Measurements from ENCODE around the gene CC2D2B.
"Not testable (repeated sequence)": the region's sequence is repeated elsewhere in the genome, so short reads cannot be mapped to it uniquely, and the experiment has no call there.

CC2D2B gene, protein sequence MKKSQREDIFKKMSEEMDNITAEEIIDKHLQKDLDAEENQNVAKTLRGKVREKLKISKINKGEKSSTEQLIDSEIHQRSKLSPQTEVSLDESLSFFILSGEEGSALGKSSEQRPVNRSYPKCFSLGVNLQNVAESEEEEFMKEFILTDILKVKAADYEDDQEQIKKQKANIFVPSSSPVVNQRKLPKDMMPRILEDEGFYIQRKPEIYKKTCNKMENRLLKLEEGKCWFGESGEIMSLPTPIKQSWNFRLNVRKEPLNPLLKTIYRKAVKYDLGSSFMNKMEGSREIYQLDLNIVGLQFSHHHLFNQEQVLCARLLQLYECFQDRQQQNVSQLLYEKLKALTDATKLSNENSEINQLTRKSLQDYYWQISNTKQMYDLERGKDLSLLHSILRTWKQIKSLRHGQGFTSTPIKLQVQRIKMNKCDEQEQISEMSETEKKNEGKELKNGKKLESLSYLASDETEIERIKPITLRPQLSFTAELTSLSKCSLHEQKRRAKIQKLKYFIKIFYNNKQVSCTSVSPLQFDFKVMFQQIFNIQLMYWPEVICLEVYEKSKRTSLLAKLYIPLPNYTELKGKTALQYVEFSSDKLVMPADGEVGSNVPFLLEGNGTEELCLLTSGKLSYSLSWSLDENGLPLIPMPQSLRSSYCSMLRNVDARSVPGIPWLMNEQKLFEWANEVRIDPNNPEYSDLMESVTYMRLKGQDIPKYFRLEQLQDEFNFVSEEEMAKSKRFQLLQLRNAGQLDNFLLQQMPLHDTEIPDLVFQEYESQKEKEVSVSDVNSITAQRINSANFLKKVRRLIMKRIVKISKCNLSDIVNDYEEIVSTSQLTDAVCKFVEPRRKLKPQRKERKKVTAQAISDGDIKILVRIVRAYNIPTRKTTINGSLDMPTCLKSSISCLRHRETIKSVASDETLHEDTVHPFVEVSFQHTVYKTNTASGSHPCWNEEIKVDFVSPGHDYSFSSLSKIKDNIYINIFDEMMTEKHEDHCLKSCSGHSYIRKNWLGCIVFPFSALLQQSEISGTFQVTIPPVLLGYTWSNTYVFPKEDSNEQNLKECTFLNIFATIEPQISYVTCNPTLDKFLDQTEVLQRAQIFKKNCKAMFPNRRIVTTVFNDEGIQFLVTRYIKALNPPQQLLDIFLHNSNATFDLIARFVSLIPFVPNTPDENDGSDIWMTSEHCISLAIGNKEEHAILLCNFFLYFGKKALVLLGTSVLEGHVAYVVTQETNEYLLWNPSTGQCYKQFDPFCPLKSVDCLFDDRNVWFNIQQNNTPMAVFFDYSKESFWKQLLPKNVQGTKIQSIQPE (N-terminal part only)

DNA sequence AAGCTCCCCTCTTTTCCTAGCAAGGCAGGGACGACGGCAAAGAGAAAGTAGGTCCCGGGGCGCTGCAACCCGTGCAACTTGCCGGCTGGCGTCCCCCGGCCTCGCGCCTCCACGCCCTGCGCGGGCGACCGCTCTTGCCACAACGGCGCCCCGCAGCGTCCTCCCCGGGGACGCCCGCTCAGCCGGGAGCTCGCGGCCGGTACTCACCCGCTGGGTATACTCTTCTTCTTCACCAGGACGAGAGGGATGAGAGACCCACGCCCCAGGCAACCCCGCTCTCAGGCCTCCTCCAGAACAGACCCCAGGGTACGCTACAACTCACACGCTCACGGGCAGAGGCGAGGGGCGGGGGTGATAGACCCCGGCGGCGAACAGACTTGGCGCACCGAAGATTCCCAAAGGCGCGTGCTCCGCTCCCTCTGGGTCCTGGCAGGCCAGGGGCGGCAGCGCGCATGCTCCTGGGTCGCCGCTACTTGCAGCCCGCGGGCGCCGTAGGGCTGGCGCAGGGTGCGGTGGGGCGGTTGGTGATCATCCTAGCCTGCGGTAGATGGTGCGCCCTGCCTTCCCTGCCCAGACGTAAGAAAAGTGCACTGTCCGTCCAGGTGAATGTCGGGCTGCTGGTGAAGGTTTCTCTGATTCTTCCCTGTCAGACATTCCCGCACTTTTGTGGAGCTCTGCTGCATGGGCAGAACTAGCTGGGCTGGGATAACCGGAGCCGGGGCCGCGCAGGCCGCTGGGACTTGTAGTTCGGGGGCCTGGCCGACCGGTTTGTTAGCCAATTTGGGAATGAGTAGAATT, at the start of gene CC2D2B:
TSS of gene CC2D2B (plus strand) at position 520 of the 798 bp plus-strand sequence. CDS start 3,349 bp downstream, outside the sequence.
- peak; percentile 57 for DNase-seq

GRCh38 chr10:95860166-95860940, 47.4 kb upstream of the CC2D2B start:
- DNase-seq = no peak

DNA sequence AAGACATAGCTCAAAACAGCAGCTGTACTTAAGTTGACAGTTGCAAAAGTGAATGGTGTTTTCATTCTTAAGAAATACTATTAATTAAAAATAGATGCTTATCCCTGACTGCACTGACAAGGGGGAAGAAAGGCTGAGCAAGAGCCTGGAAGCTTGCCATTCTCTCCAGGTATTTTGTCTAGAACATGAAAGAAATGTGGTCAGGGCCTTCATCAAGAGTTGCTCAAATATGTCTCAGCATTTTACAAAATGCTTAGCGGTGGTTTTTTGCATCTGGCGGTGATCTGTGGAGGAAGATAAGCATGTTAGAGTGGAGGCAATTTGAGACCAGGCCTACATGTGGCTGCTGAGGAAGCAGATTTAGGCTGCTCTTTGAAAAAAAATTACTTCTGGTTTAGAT, 46.4 kb upstream of the CC2D2B start:
- DNase-seq = no peak

DNA sequence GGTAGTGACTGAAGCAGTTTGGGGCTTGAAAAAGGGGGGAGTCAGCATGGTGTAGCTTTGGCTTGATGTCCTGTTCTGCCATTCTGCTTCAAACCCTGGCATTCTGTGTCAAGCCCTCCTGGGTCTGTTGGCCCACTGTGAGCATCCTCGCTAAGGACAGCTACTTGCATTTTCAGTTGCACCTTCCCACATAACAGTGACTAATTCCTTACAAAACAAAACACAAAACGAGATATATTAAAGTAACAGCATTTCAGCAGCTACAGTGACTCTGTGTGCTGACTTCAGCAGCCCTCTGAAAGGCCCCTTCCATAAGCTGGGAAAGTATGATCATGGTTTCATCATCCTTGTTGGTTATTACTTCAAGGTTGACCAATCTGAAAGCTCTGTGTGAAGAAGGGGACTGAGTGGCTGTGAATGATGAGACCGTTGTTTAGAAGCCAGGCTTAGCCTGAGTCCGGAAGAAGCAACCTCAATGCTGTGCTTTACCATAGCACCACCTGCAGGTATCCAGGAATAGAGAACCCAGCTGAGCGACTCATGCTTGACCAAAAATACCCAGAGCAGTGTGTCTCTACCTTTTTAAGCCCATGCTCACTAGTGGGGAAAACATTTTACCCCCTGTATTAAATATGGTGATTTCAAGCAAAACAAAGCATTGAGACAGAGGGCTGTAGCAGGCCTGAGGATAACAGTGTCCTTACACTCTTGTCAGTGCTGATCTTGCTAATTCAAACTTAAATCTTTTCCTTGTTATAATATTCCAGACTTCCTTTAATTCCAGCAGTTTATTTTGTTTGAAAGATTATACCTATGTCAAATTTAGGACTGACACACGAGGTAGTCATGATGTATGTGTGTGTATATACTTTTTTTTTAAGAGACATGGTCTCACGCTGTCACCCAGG, 42.6 kb upstream of the CC2D2B start:
- peak; percentile 8 for DNase-seq

- DNase-seq = no peak
Measured at GRCh38 chr10:95865814-95866466, 41.8 kb upstream of the CC2D2B start.

- no peak for DNase-seq
Measured at GRCh38 chr10:95866467-95866842, 41.3 kb upstream of the CC2D2B start.

GRCh38 chr10:95867866-95868265, 39.9 kb upstream of the CC2D2B start:
- no peak for DNase-seq

- DNase-seq = no peak
Measured at GRCh38 chr10:95872158-95872711, 35.5 kb upstream of the CC2D2B start.

DNA sequence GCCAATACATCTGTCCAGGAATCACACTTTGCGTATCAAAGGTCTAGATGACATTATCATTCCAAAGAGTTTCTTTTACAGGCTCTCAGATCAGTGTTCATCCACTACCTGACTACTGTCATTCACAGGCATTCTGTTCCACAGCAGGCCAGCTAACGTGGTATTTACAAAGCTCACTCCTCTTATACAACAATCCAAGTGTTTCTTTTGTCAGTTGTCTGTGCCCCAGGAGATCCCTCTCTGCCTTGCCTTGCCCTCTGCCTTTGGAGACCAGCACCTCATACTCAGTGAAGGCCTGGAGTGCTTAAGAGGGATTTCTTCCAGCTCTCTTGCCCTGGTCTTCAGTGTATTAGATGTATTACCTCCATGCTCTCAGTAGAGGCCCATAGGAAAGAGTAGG, 34.6 kb upstream of the CC2D2B start:
- no peak for DNase-seq

- no peak for DNase-seq
Measured at GRCh38 chr10:95873651-95874050, 34.1 kb upstream of the CC2D2B start.

GRCh38 chr10:95874783-95875182, 33.0 kb upstream of the CC2D2B start:
- DNase-seq = not testable (repeated sequence)

GRCh38 chr10:95876756-95877155, 31.0 kb upstream of the CC2D2B start:
- DNase-seq = no peak

DNA sequence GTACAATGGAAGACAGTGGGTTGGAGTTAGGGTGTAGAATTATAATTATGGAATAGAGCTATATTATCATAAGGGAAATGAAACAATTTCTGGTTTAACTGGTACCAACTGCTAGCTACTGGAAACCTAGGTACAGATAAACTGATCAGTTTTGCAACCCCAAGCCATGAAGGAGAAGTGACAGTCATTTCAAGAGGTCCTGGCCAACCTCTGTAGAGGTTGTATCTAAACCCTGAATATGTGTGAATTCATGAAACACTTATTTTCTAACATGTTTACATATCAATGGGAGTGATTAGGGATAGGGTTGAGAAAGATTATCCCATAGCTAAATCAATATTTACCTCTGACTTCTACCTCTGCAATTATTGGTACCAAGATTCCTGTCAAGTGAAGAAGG, 29.9 kb upstream of the CC2D2B start:
- no peak for DNase-seq

GRCh38 chr10:95880704-95881103, 27.1 kb upstream of the CC2D2B start:
- no peak for DNase-seq

DNA sequence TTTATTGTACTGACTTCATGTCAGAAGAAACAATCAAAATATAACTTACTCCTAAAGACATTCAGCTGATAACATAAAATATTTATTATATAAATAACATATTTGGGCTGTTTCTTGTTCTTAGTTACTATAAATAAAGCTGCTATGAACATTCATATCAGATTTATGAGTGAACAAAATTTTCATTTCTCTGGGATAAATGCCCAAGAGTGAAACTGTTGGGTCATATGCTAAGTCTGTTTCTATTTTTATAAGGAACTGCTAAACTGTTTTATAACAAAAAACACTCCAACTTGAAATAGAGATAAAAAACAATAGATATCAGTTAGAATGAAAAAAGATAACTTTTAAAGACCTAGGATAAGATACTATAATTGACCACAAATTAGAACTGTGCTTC, 26.5 kb upstream of the CC2D2B start:
- no peak for DNase-seq

DNA sequence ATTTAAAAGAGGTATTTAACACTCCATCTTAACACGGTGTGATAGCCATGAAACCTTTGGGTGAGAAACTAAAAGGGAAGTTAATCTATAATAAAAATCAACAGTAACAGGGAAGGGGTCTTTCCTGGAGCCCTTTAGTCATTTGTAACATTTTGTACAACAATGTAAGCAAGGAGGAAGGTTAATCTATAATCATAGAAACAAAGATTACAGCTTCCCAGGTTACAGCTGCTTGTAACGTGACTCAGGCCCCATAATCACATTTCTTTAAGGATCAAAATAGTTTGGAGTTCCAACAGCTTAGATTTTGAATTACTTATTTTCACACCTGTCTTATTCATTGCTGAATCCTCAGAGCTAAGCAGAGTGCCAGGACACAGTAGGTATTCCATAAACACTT, 17.9 kb upstream of the CC2D2B start:
- DNase-seq = no peak

DNA sequence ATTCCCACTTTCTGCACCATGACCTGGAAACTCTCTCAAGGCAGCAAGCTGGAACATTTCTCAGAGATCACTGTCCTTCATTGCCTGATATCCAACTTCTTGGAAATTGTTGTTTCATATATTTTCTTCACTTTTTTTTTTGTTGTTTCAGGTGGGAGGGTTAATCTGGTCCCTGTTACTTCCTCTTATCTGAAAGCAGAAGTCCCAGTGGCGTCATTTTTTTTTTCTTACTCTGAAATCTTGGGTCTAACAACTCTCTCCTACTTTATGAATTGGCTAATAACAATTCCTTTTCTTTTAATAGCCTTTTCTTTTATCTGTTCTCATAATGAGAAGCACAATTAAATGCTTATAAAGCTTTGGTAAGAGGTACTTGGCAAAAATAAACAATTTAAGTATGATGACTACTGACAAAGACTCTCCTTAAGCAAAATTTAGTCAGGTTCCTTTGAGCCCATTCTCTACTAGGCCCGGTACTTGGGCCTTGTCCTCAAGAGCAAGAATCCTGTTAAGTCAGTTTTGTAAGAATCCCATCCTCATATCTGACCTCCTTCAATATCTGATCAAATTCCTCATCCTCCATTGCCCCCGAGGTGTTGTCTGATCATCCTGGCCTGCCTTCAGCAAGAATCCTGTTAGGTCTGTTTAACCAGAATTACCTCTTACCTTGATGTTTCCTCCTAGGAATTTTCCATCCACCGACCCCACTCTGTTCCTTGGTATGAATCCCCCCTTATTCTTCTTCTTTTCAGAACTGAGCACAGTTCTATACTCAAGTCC, 11.5 kb upstream of the CC2D2B start:
- no peak for DNase-seq

- DNase-seq = not testable (repeated sequence)
Measured at GRCh38 chr10:95905897-95906580, 1.7 kb upstream of the CC2D2B start.
